T-helper 22 cell (primary cell): ENCODE data around the gene WNT7B.
"Not testable (repeated sequence)": the region's sequence is repeated elsewhere in the genome, so short reads cannot be mapped to it uniquely, and the experiment has no call there.

Source experiments
- DNase-seq: peaks from one replicate; pipeline ENCODE4 v3.0.0-alpha.2; 2020; ENCODE audit warnings: low read depth

WNT7B gene

DNA sequence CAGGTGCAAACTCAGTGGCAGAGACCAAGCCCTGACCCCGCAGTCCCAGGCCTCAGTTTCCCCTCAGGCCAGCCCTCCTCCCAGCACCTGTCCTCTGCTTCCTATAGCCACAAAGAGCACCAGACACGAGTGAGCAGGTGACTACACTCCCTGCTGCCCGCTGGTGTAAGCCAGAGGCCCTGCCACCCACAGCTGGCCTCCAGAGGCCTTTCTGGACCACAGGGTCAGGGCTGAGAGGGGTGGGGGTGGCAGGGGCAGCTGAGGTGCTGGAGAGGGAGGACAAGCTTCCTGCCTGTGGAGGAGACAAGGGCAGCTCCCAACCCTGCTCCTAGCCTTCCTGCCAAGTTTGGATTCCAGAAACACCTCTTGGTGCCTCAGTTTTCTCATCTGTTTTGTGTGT is 31.3 kb upstream of the WNT7B start:
- DNase-seq = no peak

DNA sequence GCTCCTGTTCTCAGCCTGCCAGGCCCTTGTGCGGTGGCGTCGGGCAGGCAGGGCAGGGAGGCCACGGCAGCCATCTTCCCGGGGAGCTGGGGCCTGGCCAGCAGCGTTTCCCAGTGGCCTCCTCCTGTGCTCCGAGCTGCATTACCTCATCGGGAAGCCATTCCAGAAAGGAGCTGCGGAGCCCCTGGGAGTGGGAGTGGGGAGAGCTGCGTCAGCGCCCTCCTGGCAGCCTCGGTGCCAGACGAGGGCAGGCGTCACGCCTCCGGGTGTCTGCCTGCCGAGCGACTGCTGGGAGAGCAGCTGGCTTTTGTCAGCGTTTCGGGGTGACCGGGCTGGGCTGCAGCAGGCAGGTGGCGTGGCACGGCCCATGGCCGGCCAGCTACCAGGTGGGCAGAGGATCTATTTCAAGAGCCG is 30.9 kb upstream of the WNT7B start:
- no peak for DNase-seq

DNA sequence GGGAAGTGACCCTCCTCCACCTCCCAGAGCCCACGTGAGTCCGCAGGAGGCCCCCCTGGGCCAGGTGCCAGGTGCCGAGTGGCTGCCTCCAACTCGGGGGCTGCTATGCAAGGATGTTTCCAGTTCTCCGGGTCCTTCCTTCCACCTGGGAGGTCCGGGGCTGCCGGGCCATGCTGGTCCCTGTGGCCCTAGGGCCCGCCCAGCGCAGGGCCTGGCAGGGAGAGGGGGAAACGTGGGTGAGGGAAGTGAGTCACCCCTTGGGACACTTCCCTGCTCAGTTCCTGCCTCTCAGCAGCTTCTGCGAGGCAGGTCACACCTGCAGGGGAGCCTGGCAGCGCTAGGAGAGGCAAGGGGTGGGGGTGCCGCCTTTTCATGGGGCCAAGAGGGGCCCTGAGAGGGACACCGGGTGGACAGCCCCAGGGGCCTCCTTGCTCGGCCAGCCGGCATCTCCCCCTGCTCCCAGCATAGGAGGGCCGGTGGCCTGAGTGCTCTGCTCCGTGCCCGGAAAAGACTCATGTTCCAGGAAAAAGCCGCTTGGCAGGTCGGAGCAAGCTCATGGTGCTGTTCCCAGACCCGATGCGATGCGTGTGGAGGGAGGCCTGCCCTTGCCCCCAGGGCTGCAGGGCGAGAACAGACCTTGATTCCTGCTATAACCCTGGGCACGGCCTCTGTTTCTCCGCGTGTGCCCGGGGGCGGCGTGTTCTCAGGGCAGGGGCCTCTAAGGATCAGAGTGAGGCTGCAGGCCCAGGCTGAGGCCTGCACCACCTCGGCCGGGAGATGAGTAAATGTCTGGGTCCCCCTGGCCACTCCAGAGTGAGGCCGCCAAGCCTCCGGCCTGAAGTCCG is 30.3 kb upstream of the WNT7B start:
- DNase-seq = no peak

DNA sequence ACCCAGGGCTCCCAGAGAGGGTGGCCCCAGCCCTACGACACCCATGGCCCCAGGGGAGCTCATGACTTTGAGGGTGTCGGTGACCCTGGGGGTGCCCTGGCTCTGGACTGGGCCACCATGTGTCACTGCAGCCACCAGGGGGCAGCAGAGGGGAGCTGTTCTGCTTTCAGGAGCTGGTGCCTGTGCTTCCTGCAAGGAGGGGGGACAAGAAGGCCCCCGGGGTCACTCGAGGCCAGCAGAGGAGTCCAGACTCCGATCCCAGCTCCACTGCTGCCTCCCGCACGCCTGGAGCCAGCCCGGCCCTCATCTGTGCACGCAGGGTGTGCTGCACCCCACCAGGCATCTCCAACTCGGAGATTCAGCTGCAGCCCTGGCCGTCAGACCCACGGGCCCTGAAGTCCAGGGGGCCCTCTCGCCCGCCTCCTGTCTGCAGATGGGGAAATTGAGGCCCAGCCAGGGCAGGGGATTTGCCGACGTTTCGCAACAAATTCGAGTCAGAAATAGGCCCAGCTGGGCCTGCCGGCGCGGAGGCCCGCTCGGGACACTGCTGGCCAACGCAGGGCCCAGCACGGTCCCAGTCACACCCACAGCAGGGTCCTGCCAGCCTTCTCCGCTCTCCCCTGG is 29.5 kb upstream of the WNT7B start:
- peak; percentile 62 for DNase-seq

DNA sequence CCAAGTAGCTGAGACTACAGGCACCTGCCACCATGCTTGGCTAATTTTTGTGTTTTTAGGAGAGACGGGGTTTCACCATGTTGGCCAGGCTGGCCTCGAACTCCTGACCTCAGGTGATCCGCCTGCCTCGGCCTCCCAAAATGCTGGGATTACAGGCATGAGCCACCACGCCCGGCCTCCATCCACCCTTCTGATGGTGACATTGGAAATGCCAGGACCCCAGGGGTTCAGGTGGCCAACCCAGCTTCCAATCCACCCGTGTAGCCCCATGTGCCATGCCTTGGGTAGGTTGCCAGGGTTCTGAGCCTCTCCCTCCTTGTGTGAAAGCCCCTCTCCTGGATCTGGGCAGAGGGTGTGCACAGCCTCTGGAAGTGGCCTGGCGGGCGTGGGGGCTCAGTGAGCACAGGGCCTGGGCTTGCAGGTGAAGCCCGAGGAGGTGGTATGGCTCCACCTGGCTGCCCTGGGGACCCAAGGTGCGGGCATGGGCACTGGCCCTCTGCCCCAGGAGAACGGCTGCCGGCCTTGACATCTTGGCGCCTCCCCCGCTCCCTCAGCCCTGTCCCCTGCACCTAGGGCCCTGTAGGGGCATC is 28.2 kb upstream of the WNT7B start:
- DNase-seq = not testable (repeated sequence)

DNA sequence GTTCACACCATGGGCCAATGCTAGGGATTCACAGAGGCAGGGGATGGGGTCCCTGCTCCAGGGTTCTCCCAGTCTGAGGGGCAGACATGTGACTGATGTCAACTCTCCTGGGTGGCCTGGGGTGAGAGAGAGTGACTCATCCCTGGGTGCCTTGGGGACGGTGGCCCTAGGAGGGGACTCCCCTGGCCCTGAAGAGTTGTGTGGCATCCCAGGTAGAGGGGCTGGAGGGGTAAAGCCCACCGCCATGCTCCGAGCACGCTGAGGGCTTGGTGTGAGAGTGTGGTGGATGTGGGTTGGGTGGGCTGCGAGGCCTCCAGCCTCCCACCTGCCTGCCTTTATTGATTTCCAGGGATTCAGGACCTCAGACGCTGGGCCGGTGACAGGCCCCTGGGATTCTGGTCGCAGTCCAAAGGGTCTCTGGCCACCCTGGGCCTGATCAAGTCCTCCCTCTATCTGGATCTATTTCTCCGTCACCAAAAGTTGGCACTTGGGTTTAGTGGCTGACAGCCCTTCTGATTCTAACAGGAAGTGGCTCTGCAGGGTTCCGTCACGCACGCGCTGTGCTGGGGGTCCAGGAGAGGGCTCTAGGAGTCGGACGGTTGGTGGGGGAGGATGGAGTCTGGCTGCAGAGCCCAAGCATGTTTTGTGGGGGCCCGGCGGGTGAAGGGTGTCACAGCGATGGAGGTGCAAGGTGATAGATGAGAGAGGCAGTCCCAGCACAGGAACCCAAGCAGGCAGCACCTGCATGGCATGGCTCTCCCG is 27.3 kb upstream of the WNT7B start:
- DNase-seq = no peak

DNA sequence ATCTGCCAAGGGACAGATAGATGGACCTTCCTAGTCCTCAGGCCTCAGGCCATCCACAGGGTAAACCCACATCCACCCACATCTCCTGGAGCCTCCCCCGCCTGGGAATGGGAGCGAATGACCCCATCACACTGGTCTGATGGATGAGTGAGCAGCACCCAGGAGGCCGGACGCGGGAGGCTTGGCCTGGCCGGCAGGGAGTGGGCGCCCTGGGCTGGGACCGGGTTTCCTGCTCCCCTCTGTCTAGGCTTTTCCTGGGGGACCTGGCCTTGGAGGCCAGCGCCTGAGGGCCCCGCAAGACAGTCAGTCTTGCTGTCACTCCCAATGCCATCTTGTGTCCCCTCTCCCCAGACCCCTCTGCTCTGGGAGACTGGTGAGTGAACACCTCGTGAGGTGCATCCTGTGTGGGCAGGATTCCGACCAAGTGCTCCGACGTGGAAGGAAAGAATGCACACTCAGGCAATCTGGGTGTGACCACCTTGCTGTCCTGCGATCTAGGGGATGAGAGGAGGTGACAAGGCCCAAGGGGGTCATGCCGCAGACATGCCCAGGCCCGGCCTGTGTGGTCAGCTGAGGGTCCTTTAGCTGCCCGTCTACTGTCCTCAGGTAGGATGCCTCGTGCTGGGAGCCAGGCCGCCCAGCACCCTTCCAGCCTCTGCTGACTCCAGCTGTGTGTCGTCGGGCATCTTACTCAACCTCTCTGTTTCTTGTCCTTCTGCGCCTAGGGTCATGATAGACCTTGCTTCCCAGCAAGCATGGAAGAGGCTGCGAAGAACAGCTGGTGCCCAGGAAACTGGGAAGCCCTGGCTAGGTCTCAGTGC is 26.5 kb upstream of the WNT7B start:
- DNase-seq = no peak

DNA sequence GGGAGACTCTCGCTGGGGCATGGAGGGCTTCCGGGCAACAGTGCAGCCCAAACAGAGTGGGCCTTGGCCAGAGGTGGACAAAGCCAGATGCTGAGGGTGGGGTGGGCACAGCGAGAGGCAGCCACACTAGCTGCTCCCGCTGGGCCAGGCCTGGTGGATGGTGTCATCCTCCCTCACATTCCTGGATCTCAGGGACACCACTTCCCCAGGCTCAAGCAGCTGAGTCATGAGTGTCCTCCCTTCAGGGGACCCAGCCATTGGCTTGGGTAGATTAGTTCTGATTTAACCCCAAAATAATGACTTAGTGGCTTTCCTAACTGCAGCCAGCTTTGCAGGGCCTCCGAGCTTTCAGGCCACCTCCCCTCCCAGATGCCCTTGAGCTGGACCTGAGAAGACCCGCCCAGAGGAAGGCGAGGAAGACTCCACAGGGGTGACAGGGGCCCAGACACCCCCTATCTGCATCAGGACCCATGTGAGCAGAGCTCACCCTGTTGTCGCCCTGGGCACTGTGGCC is 25.9 kb upstream of the WNT7B start:
- DNase-seq = no peak

DNA sequence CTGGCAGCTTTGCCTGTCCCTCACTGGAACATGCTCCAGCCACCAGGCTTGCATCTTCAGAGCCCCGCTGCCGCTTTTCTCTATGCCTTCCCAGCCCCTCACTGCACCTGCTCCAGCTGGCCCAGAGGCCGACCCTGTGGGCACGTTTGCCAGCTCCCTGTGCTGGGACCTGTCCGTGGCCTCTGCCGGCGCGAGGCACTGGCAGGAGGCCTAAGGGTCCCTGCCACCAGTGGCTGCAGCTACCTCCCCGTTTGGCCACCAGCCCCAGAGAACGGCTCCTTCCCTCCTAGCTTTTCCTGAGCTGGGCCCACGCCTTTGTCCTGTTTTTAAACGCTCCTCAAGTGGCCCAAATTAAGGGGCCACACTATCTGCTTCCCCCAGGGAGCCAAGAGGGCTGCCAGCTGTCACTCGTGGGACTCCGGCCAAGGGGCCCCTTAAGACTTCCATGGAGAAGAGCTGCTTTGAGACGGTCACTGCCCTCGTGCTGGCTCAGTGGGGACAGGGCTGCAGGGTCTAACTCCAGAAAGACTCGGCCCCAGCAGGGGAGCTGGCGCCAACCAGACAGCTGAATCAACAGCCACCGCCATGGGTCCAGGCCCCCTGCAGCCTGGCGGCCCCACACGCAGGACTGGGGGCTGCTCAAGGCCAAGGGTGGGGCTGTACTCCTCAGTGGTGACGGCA is 24.6 kb upstream of the WNT7B start:
- DNase-seq = no peak

DNA sequence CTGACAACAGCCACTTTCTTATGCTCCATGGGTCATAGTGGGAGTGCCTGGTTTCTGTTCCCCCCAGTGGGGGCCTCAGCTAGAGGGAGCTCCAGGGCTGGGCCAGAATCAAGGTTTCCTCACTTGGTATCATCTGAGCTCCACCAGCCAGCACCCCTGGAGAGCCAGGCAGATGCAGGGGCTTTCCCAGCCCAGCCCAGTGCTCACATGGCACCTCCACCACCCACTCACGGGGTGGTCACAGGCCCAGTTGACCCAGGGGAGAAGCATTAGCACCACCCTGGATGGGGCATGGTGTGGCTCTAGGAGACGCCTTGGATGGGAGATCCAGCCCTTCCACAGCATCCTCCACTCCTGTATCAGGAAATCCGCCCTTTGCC is 24.1 kb upstream of the WNT7B start:
- no peak for DNase-seq

DNA sequence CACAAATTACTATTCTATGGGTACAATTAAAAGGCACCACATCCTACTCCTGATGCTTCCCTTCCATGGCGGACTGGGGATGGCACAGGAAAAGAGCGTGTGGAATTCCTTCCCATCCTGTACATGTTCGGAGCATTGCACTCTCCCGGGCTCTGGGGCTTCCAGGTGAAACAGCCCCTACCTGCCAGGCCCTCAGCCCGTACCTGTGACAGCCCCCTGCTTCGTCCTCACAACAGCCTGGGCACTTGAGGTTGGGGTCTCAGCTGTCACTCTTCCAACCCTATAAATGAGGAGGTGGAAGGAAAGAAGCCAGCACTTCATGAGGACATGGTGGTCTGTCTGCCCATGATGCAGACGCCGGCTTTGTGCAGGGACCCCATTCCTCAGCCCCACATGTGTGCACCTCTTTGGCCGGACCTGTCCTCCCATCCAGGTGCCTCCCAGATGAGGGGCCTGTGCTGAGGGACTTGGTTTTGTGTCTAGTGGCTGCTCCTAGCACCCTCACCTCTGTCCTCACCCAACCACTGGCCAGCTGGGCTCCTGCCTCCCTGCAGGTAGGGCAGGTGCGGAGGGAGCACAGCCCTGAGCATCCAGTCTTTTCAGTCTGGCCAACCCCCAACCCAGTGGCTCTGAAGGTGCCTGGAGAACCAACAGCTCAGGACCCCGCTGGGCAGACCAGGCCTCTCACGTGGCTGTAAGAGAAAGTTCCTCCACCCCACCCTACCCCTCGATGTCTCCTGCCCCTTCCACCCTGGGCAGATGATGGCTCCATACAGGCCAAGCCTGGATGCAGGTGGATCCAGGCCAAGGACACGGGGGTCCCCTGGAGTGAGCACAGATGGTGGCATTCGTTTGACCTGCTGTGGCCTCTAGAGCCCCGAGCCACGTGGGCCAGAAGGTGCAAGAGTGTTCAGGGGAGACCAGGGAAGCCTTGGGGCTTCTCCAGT is 23.4 kb upstream of the WNT7B start:
- no peak for DNase-seq

DNA sequence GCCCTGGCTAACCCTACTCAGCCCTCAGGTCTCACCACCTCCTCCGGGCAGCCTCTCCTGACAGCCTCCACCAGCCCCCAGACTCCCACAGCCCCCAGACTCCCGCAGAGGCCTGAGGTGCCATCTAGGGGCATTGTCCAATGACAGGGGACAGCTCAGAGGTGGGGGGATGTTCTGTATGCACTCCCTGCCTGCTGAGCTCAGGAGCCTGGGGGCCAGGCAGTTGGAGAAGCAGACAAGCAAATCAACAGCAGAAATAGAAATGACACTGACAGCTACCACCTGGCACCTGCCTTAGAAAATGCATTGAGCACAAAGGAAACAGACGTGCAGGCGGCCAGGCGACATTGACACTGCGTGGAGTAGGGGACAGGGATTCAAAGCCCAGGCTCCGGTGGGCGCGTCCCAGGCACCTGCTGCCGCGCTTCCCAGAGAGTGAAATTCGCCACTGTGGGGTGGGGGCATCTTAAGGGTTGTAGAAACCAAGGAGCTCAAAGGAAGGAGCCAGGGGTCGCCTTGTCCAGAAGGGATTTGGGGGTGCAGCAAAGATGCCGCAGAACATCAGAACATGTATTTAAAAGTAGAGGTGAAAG is 22.5 kb upstream of the WNT7B start:
- DNase-seq = no peak

DNA sequence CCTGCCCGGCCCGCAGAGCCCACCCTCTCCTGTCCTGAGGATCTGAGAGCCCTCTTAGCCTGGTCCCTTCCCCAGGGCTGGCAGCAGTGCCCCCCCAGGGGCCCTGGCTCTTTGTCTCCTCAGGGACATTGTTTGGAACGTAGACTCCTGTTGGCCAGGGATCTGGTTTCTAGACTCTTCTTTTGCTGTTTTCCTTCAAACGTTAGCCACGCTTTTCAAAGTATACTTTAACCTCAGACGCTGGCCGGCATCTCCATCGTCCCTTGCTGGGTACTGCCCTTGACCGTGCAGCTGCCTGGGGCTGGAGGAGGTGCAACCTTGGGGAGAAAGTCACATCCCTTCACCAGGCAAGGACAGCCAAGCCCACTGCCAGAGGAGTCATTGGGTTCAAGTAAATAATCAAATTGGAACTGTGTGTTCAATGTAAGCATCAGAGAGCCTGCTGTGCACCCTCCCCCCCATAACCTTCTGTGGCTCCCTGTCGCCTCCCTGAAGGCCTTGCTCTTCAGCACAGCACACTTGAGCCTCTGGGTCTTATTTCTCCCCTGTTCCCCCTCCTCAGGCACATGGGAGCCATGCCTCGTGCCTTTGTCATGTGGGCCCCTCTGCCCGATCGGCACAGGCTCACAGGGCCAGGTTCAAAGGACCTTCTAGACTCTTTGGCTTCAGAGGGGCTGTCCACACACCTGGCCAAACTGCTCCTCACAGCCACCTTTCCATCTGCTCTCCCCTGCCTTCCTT is 21.8 kb upstream of the WNT7B start:
- DNase-seq = no peak

DNA sequence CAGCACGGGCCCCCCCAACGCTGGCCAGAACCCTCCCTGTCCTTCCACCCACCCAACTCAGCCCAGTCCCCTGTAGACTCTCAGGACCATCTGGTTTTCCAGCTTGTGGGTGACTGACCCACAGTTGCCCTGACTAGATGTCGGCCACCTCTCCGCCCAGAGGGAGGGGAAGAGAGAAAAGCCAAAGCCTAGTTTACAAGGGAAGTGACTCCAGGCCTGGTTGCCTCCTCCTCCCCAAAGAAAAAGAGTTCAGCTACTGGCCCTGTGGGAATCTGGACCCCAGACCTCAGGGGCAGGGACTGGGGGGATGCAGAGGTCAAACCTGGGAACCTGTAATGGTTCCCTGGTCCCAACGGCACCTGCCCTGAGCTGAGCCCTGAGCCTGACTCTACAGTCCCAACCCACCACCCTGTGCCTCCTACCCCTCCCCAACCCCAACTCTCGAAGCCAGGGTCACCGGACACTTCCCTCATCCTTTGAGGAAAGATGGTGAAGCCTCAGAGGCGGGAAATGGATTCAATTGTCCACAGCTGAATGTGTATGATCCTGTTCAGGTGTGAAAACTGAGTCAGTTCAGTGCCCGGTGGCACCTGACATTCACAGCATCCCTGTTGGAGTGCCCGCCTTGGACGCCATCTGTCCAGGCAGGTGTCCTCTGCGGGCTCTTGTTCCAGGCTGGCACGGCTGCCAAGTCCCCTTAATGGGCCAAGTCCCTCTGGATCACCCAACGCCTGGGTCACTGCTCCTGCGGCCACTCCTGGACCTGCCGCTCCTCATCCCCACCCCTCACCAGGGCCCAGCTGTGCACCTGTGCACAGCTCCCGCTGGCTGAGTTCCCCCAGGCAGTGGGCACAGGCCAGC is 21.0 kb upstream of the WNT7B start:
- no peak for DNase-seq

DNA sequence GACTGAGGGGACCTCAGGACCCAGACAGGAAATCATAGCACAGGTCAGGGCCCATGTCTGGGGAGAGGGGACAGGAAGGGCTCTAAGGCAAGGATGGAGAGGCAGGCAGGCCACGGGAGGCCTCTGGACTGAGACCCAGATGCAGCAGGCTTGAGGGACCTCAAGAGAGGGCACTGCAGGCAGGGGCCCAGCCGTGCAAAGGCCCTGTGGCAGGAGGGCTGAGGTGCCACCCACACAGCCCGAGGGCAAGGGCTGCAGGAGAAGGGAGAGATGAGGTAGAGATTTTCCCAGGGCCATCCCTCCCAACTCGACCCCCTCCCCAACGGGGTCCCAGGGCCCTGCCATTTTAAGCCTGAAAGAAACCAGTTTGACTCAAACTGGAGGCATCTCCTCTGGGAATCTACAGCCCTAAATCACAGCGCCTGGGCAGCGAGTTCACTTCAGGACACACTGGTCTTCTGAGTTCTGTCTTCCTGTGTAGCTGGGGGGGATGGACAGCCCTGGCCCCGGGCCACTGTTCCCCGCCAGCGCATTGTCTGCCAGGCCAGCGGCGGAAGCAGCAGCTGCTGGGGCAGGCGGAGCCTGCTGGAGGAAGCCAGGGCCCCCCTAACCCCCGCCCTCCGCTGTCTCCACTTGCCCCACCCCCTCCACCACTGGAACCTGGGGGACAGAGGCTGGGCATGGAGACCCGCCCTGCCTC is 20.3 kb upstream of the WNT7B start:
- no peak for DNase-seq

DNA sequence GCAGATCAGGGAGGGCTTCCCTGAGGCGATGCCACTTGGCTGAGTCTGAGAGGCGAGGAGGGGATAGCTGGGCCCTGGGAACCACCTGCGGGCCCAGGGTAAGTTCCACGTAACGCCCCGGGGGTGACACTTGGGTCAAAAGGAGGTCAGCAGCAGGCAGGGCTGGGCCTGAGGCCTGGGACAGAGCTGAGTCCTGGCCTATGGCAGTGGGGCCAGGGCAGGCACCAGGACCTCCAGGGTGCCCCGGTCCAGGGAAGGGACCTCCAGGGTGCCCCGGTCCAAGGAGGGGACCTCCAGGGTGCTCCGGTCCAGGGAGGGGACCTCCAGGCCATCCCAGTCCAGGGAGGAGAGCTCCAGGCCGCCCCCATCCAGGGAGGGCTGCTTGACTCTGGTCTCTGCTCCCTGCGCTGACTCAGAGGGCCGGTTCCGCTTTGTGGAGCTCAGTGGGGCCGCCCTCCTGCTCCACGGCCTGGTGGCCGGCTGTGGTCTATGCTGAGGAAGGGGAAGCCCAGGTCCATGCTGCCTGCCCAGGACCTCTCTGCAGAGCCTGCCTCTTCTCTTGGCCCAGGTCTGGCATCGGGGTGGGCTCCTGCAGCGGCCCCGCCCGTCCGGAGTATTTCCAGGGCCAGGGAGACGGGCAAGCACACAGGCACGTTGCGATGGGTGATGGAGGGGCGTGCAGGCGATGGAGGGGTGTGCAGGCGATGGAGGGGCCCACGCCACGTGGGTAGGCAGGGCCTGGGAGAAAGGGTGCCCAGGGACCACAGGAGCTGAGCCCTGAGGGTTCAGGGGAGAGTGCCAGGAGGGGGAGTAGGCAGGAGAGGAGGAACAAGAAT is 19.5 kb upstream of the WNT7B start:
- DNase-seq = no peak
